ENCODE measurements around the gene ARL10.

The ARL10 gene

GRCh38 chr5:176415952-176416924, 51.0 kb downstream of the ARL10 start, which contains the start of gene CLTB:
Gene CLTB (minus strand): TSS chr5:176416539. CDS start chr5:176416363, 176 bp downstream.
- Histone ChIP-seq H3K9me3 (replicated peaks in 1 of 11) (peaks cover 6 to 18% (median 17%) of the 10 kb centered on the region in 11 experiments), H3K9ac (peak within 1 kb of the TSS; percentile 73 to 94 (median 85)), H3K27ac (peak within 1 kb of the TSS; percentile 70 to 87 (median 80)), H3K4me3 (peak within 1 kb of the TSS; percentile 73 to 95 (median 86)), H3K36me3 (peaks cover 0 to under 1% (median 0%) of the 10 kb centered on the region in 11 experiments; a peak in 2 of 22 replicates), H3K27me3 (no peaks in the 10 kb centered on the region), H4K20me1 (peaks cover 2 to 34% (median 24%) of the 10 kb centered on the region in 11 experiments; a peak in 15 of 22 replicates), H3K4me1 (peaks cover 18 to 41% (median 34%) of the 10 kb centered on the region in 10 experiments), H3K4me2 (peak within 1 kb of the TSS; percentile 92 to 99 (median 95))
- TF ChIP-seq Cebpa-rat (IDR thresholded peaks at IDR 0.05) = no peak

- H3K36me3 ChIP-seq = no peaks in the 10 kb centered on the region; a peak in 1 of 22 replicates
- peak overlapping the region; percentile 74 to 99 (median 95) for H3K4me2 ChIP-seq
- peak overlapping the region; percentile 73 to 95 (median 86); a peak in 15 of 20 replicates for H3K4me3 ChIP-seq
- no peaks in the 10 kb centered on the region for H3K27me3 ChIP-seq
- no peak overlapping the region for H3K27ac ChIP-seq
- peaks cover 14 to 25% (median 24%) of the 10 kb centered on the region in 11 experiments for H3K9me3 ChIP-seq (replicated peaks in 1 of 11)
- H3K9ac ChIP-seq = peak overlapping the region in 9 of 11 experiments; percentile 73 to 90 (median 85); a peak in 15 of 22 replicates
- no peak for TF ChIP-seq Cebpa-rat (IDR thresholded peaks at IDR 0.05)
- peaks cover 0 to 30% (median 23%) of the 10 kb centered on the region in 11 experiments; a peak in 14 of 22 replicates for H4K20me1 ChIP-seq
- H3K4me1 ChIP-seq = peaks cover 18 to 36% (median 29%) of the 10 kb centered on the region in 10 experiments
Measured at GRCh38 chr5:176416965-176417364, 51.7 kb downstream of the ARL10 start.

GRCh38 chr5:176418251-176418650, 53.0 kb downstream of the ARL10 start:
- peaks cover 18 to 31% (median 24%) of the 10 kb centered on the region in 10 experiments for H3K4me1 ChIP-seq
- H3K27me3 ChIP-seq = no peaks in the 10 kb centered on the region
- H3K27ac ChIP-seq = no peak overlapping the region
- H3K4me2 ChIP-seq = no peak overlapping the region
- H3K9me3 ChIP-seq (replicated peaks in 1 of 11) = peaks cover 22 to 38% (median 36%) of the 10 kb centered on the region in 11 experiments
- peaks cover 0 to 18% (median 11%) of the 10 kb centered on the region in 11 experiments; a peak in 13 of 22 replicates for H4K20me1 ChIP-seq
- no peak for TF ChIP-seq Cebpa-rat (IDR thresholded peaks at IDR 0.05)
- H3K4me3 ChIP-seq = no peak overlapping the region
- H3K36me3 ChIP-seq = no peaks in the 10 kb centered on the region; a peak in 1 of 22 replicates
- H3K9ac ChIP-seq = no peak overlapping the region

- peaks cover 6 to 18% (median 17%) of the 10 kb centered on the region in 10 experiments for H3K4me1 ChIP-seq
- H3K9me3 ChIP-seq (replicated peaks in 1 of 11) = peaks cover 29 to 56% (median 53%) of the 10 kb centered on the region in 11 experiments
- no peaks in the 10 kb centered on the region for H3K27me3 ChIP-seq
- no peak for TF ChIP-seq Cebpa-rat (IDR thresholded peaks at IDR 0.05)
- H3K27ac ChIP-seq = no peak overlapping the region
- peaks cover 0 to 5% (median 0%) of the 10 kb centered on the region in 11 experiments; a peak in 3 of 22 replicates for H4K20me1 ChIP-seq
- H3K4me3 ChIP-seq = no peak overlapping the region
- H3K36me3 ChIP-seq = 0 out of 22 replicates have a peak, but pooled peaks cover 0 to under 1% (median 0%) of the 10 kb centered on the region in 11 experiments
- no peak overlapping the region for H3K9ac ChIP-seq
- no peak overlapping the region for H3K4me2 ChIP-seq
Measured at GRCh38 chr5:176420086-176420485, 54.8 kb downstream of the ARL10 start.

- Histone ChIP-seq H3K27me3 (no peaks in the 10 kb centered on the region), H3K9ac (no peak overlapping the region), H3K27ac (no peak overlapping the region), H3K4me2 (no peak overlapping the region), H3K36me3 (0 out of 22 replicates have a peak, but pooled peaks cover 0 to 4% (median 0%) of the 10 kb centered on the region in 11 experiments), H4K20me1 (no peaks in the 10 kb centered on the region), H3K4me3 (no peak overlapping the region), H3K4me1 (peaks cover 0 to 10% (median 8%) of the 10 kb centered on the region in 10 experiments; a peak in 17 of 20 replicates), H3K9me3 (replicated peaks in 1 of 11) (peaks cover 39 to 66% (median 63%) of the 10 kb centered on the region in 11 experiments)
- TF ChIP-seq Cebpa-rat (IDR thresholded peaks at IDR 0.05) = no peak
Measured at GRCh38 chr5:176420972-176421544, 55.8 kb downstream of the ARL10 start.

GRCh38 chr5:176424181-176424580, 58.9 kb downstream of the ARL10 start:
- no peak overlapping the region for H3K9ac ChIP-seq
- 0 out of 22 replicates have a peak, but pooled peaks cover 0 to 4% (median 0%) of the 10 kb centered on the region in 11 experiments for H3K36me3 ChIP-seq
- H3K4me2 ChIP-seq = no peak overlapping the region
- H3K4me3 ChIP-seq = no peak overlapping the region
- TF ChIP-seq Cebpa-rat (IDR thresholded peaks at IDR 0.05) = no peak
- H3K9me3 ChIP-seq (replicated peaks in 1 of 11) = peaks cover 41 to 80% (median 76%) of the 10 kb centered on the region in 11 experiments
- H4K20me1 ChIP-seq = no peaks in the 10 kb centered on the region
- no peaks in the 10 kb centered on the region for H3K4me1 ChIP-seq
- no peaks in the 10 kb centered on the region for H3K27me3 ChIP-seq
- no peak overlapping the region for H3K27ac ChIP-seq

GRCh38 chr5:176425138-176425537, 59.9 kb downstream of the ARL10 start:
- Histone ChIP-seq H3K27me3 (no peaks in the 10 kb centered on the region), H3K9ac (no peak overlapping the region), H3K4me1 (peaks cover 2 to 8% (median 7%) of the 10 kb centered on the region in 10 experiments), H3K27ac (no peak overlapping the region), H3K4me2 (no peak overlapping the region), H3K9me3 (replicated peaks in 1 of 11) (peaks cover 41 to 74% (median 70%) of the 10 kb centered on the region in 11 experiments), H3K36me3 (0 out of 22 replicates have a peak, but pooled peaks cover 0 to 4% (median 0%) of the 10 kb centered on the region in 11 experiments), H4K20me1 (no peaks in the 10 kb centered on the region), H3K4me3 (no peak overlapping the region)
- no peak for TF ChIP-seq Cebpa-rat (IDR thresholded peaks at IDR 0.05)

GRCh38 chr5:176425791-176426190, 60.5 kb downstream of the ARL10 start:
- H4K20me1 ChIP-seq = no peaks in the 10 kb centered on the region
- H3K9ac ChIP-seq = no peak overlapping the region
- H3K27me3 ChIP-seq = no peaks in the 10 kb centered on the region
- 0 out of 22 replicates have a peak, but pooled peaks cover 0 to 4% (median 0%) of the 10 kb centered on the region in 11 experiments for H3K36me3 ChIP-seq
- TF ChIP-seq Cebpa-rat (IDR thresholded peaks at IDR 0.05) = no peak
- H3K27ac ChIP-seq = no peak overlapping the region
- H3K4me1 ChIP-seq = peaks cover 8 to 14% (median 13%) of the 10 kb centered on the region in 10 experiments
- peaks cover 39 to 68% (median 63%) of the 10 kb centered on the region in 11 experiments for H3K9me3 ChIP-seq (replicated peaks in 1 of 11)
- no peak overlapping the region for H3K4me2 ChIP-seq
- no peak overlapping the region for H3K4me3 ChIP-seq

All from BLaER1 treated with 17β-estradiol and CSF1 and Interleukin-3, amounts not matched to agents 10 nM and 100 nM (cell line).